HFFc6 (cell line): ENCODE results near the gene APOC1. TPM values are rescaled to one million over a fixed set of nuclear protein-coding genes. Genes with fewer than 3 reads are reported as not detected.

Experiments used
- DNase-seq: peaks from one replicate; pipeline ENCODE4 v3.0.0-alpha.2; 2018
- H3K27ac Mint-ChIP-seq: 2 replicates; pipeline ENCODE4 v1.8.0; 2020; ENCODE audit warnings: mild to moderate bottlenecking, mixed read lengths
- H3K27me3 Mint-ChIP-seq: 2 replicates; pipeline ENCODE4 v1.8.0; 2021; ENCODE audit warnings: mild to moderate bottlenecking, moderate library complexity, mixed read lengths; ENCODE audit not compliant: insufficient read depth
- H3K36me3 Mint-ChIP-seq: 2 replicates; pipeline ENCODE4 v1.8.0; 2021; ENCODE audit warnings: low read depth, mixed read lengths
- H3K4me1 Mint-ChIP-seq: 2 replicates; pipeline ENCODE4 v1.8.0; 2020; ENCODE audit warnings: low read depth, mixed read lengths
- H3K4me3 Mint-ChIP-seq: 2 replicates; pipeline ENCODE4 v1.8.0; 2020; ENCODE audit warnings: mild to moderate bottlenecking, moderate library complexity, mixed read lengths
- H3K9me3 Mint-ChIP-seq: 2 replicates; pipeline ENCODE4 v1.8.0; 2020; ENCODE audit warnings: mild to moderate bottlenecking, mixed read lengths
- total RNA-seq, 6 experiments: library from RNA; stranded (reverse); fragmentation: NEBNext Ultra II Directional; extraction: Animal tissue kit (Norgen Biotek cat#: 25700); gene quantifications; 2 replicates in 1 of 6; 3 replicates in 5 of 6; pipeline ENCODE4 v1.2.3, GENCODE V29; 2021
- TF ChIP-seq, protein P1 (sequence below): fragments of 200-600 bp; sonication (generic); IDR thresholded peaks from 2 replicates; pipeline ENCODE4 v1.5.0; 2021; ENCODE audit warnings: antibody characterized with exemption, mild to moderate bottlenecking

The APOC1 gene
- total RNA-seq, 6 experiments from 2014 or later, result 1.4 to 6.8 (median 2.4) TPM; not detected in 1

DNA sequence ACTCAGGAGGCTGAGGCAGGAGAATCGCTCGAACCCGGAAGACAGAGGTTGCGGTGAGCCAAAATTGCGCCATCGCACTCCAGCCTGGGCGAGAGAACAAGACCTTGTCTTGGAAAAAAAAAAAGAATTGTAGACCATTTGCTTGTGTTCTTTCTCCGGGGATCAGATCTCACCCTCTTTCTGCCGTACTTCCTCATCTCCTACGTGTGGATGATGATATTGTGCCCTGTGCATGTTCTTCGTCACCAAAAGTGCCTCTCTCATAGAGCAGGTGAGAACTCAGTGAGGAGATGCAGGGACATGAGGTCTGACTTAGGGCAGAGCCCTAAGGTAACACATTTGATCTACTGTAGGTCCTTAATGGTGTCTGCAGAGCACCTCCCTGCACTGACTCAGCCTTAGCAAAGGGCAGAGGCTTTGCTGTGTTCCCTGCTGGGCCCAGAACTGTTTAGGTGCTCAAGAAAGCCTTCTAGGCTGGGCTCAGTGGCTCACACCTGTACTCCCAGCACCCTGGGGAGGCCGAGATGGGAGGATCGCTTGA is 32.7 kb downstream of the APOC1 start:
- H3K9me3 Mint-ChIP-seq, result no peaks in the 10 kb centered on the region
- no peak overlapping the region for H3K27ac Mint-ChIP-seq
- TF ChIP-seq, protein P1, sequence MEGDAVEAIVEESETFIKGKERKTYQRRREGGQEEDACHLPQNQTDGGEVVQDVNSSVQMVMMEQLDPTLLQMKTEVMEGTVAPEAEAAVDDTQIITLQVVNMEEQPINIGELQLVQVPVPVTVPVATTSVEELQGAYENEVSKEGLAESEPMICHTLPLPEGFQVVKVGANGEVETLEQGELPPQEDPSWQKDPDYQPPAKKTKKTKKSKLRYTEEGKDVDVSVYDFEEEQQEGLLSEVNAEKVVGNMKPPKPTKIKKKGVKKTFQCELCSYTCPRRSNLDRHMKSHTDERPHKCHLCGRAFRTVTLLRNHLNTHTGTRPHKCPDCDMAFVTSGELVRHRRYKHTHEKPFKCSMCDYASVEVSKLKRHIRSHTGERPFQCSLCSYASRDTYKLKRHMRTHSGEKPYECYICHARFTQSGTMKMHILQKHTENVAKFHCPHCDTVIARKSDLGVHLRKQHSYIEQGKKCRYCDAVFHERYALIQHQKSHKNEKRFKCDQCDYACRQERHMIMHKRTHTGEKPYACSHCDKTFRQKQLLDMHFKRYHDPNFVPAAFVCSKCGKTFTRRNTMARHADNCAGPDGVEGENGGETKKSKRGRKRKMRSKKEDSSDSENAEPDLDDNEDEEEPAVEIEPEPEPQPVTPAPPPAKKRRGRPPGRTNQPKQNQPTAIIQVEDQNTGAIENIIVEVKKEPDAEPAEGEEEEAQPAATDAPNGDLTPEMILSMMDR, result no peak
- peaks cover 3% of the 10 kb centered on the region for H3K27me3 Mint-ChIP-seq
- peaks cover 8% of the 10 kb centered on the region for H3K4me1 Mint-ChIP-seq
- no peaks in the 10 kb centered on the region for H3K36me3 Mint-ChIP-seq
- no peak for DNase-seq
- no peak overlapping the region for H3K4me3 Mint-ChIP-seq

DNA sequence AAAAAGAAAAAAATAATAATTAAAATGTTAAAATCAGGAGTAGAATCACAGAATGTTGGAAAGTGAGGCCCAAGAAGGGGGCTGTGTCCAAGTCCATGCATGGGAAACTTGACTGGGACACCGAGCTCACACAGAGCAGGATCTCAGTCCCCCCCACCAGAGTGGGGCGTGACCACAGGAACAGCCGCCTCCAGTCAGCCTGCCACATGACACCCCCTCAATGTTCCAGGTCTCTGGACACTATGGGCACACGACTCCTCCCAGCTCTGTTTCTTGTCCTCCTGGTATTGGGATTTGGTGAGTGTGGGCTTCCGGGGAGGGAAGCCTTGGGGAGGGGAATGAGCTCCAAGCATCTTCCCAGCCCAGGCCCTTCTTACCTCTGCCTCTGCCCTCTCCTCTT is 33.8 kb downstream of the APOC1 start:
- peaks cover 8% of the 10 kb centered on the region for H3K4me1 Mint-ChIP-seq

DNA sequence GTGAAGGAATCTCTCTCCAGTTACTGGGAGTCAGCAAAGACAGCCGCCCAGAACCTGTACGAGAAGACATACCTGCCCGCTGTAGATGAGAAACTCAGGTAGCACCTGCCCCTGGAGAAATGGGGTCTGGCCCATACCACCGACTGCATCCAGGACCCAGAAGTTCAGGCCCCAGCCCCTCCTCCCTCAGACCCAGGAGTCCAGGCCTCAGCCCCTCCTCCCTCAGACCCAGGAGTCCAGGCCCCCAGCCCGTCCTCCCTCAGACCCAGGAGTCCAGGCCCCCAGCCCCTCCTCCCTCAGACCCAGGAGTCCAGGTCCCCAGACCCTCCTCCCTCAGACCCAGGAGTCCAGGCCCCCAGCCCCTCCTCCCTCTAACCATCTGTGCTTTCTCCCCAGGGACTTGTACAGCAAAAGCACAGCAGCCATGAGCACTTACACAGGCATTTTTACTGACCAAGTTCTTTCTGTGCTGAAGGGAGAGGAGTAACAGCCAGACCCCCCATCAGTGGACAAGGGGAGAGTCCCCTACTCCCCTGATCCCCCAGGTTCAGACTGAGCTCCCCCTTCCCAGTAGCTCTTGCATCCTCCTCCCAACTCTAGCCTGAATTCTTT is 34.5 kb downstream of the APOC1 start:
- no peak overlapping the region for H3K4me3 Mint-ChIP-seq
- H3K9me3 Mint-ChIP-seq, result no peaks in the 10 kb centered on the region
- no peak for DNase-seq
- H3K36me3 Mint-ChIP-seq, result no peaks in the 10 kb centered on the region; the same call in 1 of the 2 replicates
- TF ChIP-seq, protein P1, result no peak
- peaks cover 8% of the 10 kb centered on the region for H3K4me1 Mint-ChIP-seq
- H3K27ac Mint-ChIP-seq, result no peak overlapping the region
- H3K27me3 Mint-ChIP-seq, result peaks cover 2% of the 10 kb centered on the region; the same call in 1 of the 2 replicates

More for the DNA sequence above, 33.8 kb downstream of the APOC1 start:
- TF ChIP-seq, protein P1, result no peak
- no peak for DNase-seq
- Mint-ChIP-seq H3K4me3 (no peak overlapping the region), H3K27me3 (peaks cover 2% of the 10 kb centered on the region; the same call in 1 of the 2 replicates), H3K27ac (no peak overlapping the region), H3K36me3 (no peaks in the 10 kb centered on the region), H3K9me3 (no peaks in the 10 kb centered on the region)

DNA sequence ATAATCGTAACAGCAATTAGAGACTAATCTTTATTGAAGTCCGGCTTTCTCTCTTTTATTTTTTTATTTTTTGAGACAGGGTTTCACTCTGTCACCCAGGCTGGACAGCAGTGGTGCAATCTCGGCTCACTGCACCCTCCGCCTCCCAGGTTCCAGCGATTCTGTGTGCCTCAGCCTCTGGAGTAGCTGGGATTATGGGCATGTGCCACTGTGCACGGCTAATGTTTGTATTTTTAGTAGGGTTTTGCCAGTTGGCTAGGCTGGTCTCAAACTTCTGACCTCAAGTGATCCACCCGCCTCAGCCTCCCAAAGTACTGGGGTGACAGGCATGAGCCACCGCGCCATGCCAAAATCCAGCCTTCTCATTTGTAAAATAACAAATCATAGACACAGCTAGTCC is 35.1 kb downstream of the APOC1 start:
- peaks cover 7% of the 10 kb centered on the region; the same call in 1 of the 2 replicates for H3K4me1 Mint-ChIP-seq

DNA sequence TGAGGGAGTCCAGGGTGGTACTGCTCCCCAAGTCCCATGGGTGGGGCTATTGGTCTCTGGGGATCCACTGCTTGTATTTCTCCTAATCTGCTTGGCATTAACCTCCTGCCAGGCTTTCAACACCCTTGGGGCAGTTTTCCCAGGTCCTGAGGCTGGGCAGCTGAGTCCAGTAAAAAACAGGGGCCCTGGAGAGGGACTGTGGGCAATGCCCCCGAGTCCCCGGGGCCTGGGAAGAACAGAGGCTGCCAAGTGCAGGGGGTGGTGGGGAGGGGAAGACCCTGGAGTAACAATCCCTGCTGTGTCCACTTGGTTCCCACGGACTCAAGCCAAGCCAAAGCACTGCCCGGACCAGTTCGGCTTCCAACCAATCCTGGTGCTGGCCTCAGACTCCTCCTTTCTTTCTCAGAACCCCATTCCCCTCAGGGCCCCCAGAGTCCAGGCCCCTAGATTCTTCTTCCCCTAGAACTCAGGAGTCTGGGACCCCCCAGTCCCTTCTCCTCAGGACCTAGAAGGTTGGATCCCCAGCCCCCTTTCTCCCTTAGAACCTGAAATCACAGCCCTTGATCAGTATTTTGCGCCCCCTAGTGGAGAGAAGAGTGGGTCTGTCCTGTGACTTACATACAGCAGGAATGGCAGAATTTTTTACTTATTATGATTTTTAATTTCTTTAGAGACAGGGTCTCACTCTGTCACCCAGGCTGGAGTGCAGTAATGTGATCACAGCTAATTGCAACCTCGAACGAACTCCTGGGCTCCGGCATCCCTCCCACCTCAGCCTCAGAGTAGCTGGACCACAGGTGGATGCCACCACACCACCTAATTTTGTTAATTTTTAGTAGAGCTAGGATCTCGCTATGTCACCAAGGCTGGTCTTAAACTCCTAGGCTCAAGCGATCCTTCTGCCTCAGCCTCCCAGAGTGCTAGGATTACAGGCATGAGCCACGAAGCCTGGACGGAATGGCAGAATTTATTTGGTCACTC is 37.1 kb downstream of the APOC1 start:
- Mint-ChIP-seq H3K9me3 (no peaks in the 10 kb centered on the region), H3K27me3 (peaks cover 1% of the 10 kb centered on the region; the same call in 1 of the 2 replicates), H3K4me1 (peaks cover 16% of the 10 kb centered on the region), H3K27ac (peak overlapping the region; percentile 74; the same call in 1 of the 2 replicates), H3K36me3 (peaks cover 6% of the 10 kb centered on the region), H3K4me3 (peak overlapping the region; percentile 47; the same call in 1 of the 2 replicates)
- peak; percentile 70 for DNase-seq
- TF ChIP-seq, protein P1, result peak; percentile 98

More for the DNA sequence above, 35.1 kb downstream of the APOC1 start:
- no peaks in the 10 kb centered on the region for H3K9me3 Mint-ChIP-seq
- H3K36me3 Mint-ChIP-seq, result no peaks in the 10 kb centered on the region; the same call in 1 of the 2 replicates
- no peak overlapping the region for H3K27ac Mint-ChIP-seq
- TF ChIP-seq, protein P1, result no peak
- DNase-seq, result no peak
- H3K4me3 Mint-ChIP-seq, result no peak overlapping the region
- H3K27me3 Mint-ChIP-seq, result peaks cover 1% of the 10 kb centered on the region; the same call in 1 of the 2 replicates
